AG04449 (cell line): Measurements from ENCODE around the gene ZC3H7B.
A peak's percentile ranks its signal among the peaks of the same experiment; 100 is the strongest.

Source experiments
- CTCF ChIA-PET: fragments of 350-600 bp; formaldehyde crosslinking; extraction: SDS; loops from one replicate; lab custom pipeline; 2021; ENCODE audit warnings: antibody characterized with exemption; lab: Yijun Ruan, JAX
- POLR2A ChIA-PET: fragments of 400-600, 350-600 bp; formaldehyde crosslinking; extraction: SDS; loops from one replicate; lab custom pipeline; 2020; ENCODE audit warnings: antibody characterized with exemption, inconsistent platforms; lab: Yijun Ruan, JAX
- DNase-seq: peaks from one replicate; pipeline ENCODE4 v3.0.0-alpha.2; 2010; ENCODE audit warnings: low read depth, low spot score
- H3K4me3 ChIP-seq: 2 replicates; pipeline ENCODE4 v1.5.1; 2011; ENCODE audit warnings: low read depth, mild to moderate bottlenecking, control low read depth, low read length
- TF ChIP-seq, protein P1 (sequence below): IDR thresholded peaks from one replicate; pipeline ENCODE4 v1.5.1; 2011; ENCODE audit warnings: mild to moderate bottlenecking, moderate library complexity, low read length, control low read depth, inconsistent platforms; ENCODE audit not compliant: insufficient read depth; ENCODE audit errors: missing control alignments

The ZC3H7B gene

DNA sequence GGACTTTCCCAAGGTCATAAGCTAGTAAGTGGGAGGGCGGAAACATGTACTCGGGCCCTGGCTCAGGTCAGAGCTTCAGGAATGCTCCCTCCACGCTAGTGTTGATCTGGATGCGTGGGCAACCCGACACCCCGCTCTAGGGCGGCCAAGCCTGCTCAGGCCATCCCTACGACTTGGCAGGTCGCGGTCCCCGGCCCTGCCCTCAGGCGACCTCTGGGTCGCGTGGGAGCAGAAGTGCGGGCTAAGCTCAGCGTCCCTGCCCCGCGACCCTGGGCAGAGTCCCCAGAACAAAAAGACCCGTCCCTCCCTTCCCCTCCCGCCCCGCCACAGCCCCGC lies 79.6 kb downstream of the ZC3H7B start:
- H3K4me3 ChIP-seq = peak overlapping the region; percentile 66
- ChIA-PET CTCF (interaction anchor here (0.7 to 3.8 kb wide), 5 partner anchors 14 to 163 kb away, joined by 3 to 23 read pairs (median 9); partner anchors contain the start of gene POLR3H), POLR2A (interaction anchor here (0.7 to 3.3 kb wide), 8 partner anchors 14 to 143 kb away, joined by 3 to 27 read pairs (median 4); partner anchors contain the start of genes PHF5A, RANGAP1 and TOB2)
- TF ChIP-seq, protein P1, sequence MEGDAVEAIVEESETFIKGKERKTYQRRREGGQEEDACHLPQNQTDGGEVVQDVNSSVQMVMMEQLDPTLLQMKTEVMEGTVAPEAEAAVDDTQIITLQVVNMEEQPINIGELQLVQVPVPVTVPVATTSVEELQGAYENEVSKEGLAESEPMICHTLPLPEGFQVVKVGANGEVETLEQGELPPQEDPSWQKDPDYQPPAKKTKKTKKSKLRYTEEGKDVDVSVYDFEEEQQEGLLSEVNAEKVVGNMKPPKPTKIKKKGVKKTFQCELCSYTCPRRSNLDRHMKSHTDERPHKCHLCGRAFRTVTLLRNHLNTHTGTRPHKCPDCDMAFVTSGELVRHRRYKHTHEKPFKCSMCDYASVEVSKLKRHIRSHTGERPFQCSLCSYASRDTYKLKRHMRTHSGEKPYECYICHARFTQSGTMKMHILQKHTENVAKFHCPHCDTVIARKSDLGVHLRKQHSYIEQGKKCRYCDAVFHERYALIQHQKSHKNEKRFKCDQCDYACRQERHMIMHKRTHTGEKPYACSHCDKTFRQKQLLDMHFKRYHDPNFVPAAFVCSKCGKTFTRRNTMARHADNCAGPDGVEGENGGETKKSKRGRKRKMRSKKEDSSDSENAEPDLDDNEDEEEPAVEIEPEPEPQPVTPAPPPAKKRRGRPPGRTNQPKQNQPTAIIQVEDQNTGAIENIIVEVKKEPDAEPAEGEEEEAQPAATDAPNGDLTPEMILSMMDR = no peak
- peak; percentile 60 for DNase-seq

DNA sequence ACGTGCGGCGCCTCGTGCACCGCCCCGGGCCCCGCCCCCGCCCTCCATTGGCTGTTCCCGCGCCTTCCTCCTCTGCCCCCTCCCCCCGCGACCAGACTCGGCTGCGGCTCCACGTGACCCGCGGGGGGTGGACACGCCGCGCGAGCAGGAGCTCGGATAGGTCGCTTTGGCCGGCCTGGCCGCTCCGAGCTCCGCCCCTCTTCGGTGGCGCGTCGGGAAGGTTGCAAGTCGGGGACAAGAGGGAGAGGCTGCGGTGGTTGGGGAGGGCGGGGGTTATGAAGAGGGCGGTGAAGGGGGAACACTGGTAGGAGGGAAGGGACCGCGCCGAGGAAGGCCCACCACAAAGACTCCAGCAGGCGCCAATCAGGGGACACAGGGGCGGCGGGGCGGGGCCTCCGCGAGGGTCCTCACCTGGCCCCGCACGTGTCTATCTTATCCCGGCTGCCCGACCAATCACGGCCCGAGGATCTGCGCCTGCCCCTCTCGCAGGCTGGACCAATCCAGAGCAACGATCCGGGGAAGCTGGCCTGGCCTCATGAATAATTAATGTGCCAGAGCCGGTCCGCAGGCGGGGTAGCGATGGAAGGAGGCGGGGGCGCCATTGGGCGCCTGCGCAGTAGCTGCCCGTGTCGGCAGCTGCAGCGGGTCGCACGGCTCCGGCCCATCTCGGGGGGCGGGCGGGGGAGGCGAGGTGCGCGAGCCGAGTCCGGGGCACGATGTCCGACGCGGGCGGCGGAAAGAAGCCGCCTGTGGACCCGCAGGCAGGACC lies 80.2 kb downstream of the ZC3H7B start, which contains the start of gene TEF:
TSS of gene TEF (plus strand) at position 614 of the 769 bp plus-strand sequence. CDS start at position 717, 103 bp downstream.
- H3K4me3 ChIP-seq = peak within 1 kb of the TSS; percentile 79
- TF ChIP-seq, protein P1 = no peak
- ChIA-PET POLR2A (interaction anchor here (1.0 to 3.3 kb wide), 6 partner anchors 15 to 95 kb away, joined by 3 to 27 read pairs (median 6); partner anchors contain the start of genes PHF5A, RANGAP1 and TOB2), CTCF (interaction anchor here (0.6 to 3.8 kb wide), 7 partner anchors 14 to 163 kb away, joined by 3 to 23 read pairs (median 4); partner anchors contain the start of genes POLR3H and TOB2)
- DNase-seq = peak; percentile 91

DNA sequence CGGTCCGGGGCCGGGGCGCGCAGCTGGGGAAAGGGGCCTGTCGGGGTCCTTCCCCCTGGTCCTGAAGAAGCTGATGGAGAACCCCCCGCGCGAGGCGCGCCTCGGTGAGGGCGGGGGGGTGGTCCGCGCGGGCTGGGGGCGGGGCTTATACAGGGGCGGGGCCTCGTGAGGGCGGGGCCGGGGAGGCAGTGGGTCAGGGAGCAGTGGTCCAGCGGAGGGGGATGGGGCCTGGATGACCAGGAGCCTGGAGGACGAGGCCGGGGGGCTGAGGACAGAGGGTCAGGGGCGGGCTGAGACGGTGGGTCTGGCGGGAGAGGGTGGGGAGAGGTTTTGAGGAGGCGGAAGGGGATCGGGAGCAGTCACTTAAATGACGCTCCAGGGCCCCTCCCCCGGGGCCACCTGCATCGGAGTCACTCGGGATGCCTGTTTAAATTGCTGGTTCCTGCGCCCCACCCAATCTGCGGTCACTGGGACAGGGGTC lies 80.8 kb downstream of the ZC3H7B start:
- POLR2A ChIA-PET = interaction anchor here (1.5 to 3.3 kb wide), 4 partner anchors 15 to 86 kb away, joined by 3 to 27 read pairs (median 12); partner anchors contain the start of genes PHF5A and TOB2
- H3K4me3 ChIP-seq = peak overlapping the region; percentile 79
- CTCF ChIA-PET = interaction anchor here (0.6 to 3.8 kb wide), 6 partner anchors 22 to 147 kb away, joined by 3 to 23 read pairs (median 4); partner anchors contain the start of gene TOB2
- no peak for DNase-seq
- TF ChIP-seq, protein P1 = no peak

DNA sequence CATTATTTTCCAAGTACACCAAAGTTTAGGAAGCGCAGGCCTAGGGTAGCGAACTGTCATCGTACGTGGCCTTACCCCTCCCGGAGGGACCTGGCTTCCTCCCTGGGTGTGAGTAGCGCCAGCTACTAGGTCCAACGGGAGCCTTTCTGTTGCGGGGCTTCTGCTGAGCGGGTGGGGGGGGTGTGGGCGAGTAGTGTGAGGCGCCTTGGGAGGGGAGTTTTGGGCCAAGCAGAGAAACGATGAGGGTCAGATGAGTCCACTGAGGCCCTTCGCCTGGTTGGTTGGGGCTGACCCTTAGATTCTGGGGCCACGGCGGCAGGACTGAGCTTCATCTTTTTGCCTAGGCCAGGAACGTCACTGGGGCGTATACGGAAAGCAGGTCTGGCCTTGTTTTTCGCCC lies 81.3 kb downstream of the ZC3H7B start:
- CTCF ChIA-PET = interaction anchor here (0.6 to 3.8 kb wide), 4 partner anchors 21 to 144 kb away, joined by 3 to 23 read pairs (median 9); partner anchors contain the start of gene TOB2
- TF ChIP-seq, protein P1 = no peak
- POLR2A ChIA-PET = interaction anchor here (2.1 to 3.3 kb wide), 2 partner anchors 19 to 64 kb away, joined by 8 to 27 read pairs; partner anchors contain the start of gene TOB2
- peak overlapping the region; percentile 79 for H3K4me3 ChIP-seq
- no peak for DNase-seq

DNA sequence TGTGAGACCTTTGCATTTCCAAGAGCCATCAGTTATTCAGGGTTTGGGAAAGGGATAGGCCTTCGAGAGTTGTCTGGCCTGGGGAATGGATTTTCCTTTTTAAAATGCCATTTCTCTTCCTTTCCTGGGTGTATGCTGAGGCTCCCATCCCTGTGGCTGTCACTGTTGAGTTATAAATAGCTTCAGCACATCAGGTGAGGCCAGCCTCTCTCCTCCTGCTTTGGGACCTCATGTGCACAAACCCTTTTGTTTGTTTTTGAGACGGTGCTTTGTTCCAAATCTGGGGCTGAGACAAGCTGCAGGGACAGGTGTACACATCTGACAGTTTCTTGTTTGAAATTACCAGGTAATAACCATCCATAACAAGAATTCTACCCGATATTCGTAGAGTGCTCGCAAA lies 81.8 kb downstream of the ZC3H7B start:
- DNase-seq = no peak
- ChIA-PET POLR2A (no interaction called here), CTCF (interaction anchor here (1.3 to 3.8 kb wide), 3 partner anchors 21 to 143 kb away, joined by 3 to 23 read pairs (median 8); no protein-coding TSS in a partner anchor)
- TF ChIP-seq, protein P1 = no peak
- peak overlapping the region; percentile 79 for H3K4me3 ChIP-seq
